Parathyroid adenoma (tissue), 2 donors: ENCODE measurements around the gene TMEM53.
A peak's percentile ranks its signal among the peaks of the same experiment; 100 is the strongest.

Experiments used
- H2AFZ ChIP-seq: fragments of 300-600 bp; sonication (generic); one replicate; pipeline ENCODE4 v1.7.0; 2017; ENCODE audit warnings: antibody characterized with exemption, mild to moderate bottlenecking
- H3K27ac ChIP-seq: fragments of 300-600 bp; sonication (generic); one replicate; pipeline ENCODE4 v1.7.0; 2017
- H3K27me3 ChIP-seq: fragments of 300-600 bp; sonication (generic); one replicate; pipeline ENCODE4 v1.7.0; 2017; ENCODE audit warnings: low read length; ENCODE audit not compliant: control insufficient read depth, insufficient read depth
- H3K36me3 ChIP-seq: fragments of 300-600 bp; sonication (generic); one replicate; pipeline ENCODE4 v1.7.0; 2017; ENCODE audit warnings: low read length; ENCODE audit not compliant: control insufficient read depth, insufficient read depth
- H3K4me1 ChIP-seq: fragments of 300-600 bp; sonication (generic); one replicate; pipeline ENCODE4 v1.7.0; 2017; ENCODE audit warnings: control low read depth
- H3K4me2 ChIP-seq: fragments of 300-600 bp; sonication (generic); one replicate; pipeline ENCODE4 v1.7.0; 2017; ENCODE audit warnings: low read length
- H3K4me3 ChIP-seq: fragments of 300-600 bp; sonication (generic); one replicate; pipeline ENCODE4 v1.7.0; 2017; ENCODE audit warnings: low read depth, low read length
- H3K79me2 ChIP-seq: fragments of 300-600 bp; sonication (generic); one replicate; pipeline ENCODE4 v1.7.0; 2017; ENCODE audit warnings: control low read depth
- H3K9ac ChIP-seq: fragments of 300-600 bp; sonication (generic); one replicate; pipeline ENCODE4 v1.7.0; 2017; ENCODE audit warnings: mild to moderate bottlenecking
- H3K9me3 ChIP-seq: fragments of 300-600 bp; sonication (generic); one replicate; pipeline ENCODE4 v1.7.0; 2017; ENCODE audit warnings: low read length; ENCODE audit not compliant: control insufficient read depth
- TF ChIP-seq, protein P1 (sequence below): fragments of 300-600 bp; sonication (generic); IDR thresholded peaks from one replicate; pipeline ENCODE4 v1.7.0; 2017; ENCODE audit warnings: antibody characterized with exemption, mild to moderate bottlenecking
- donor health status: primary hyperparathyroidism.

TMEM53 gene

DNA sequence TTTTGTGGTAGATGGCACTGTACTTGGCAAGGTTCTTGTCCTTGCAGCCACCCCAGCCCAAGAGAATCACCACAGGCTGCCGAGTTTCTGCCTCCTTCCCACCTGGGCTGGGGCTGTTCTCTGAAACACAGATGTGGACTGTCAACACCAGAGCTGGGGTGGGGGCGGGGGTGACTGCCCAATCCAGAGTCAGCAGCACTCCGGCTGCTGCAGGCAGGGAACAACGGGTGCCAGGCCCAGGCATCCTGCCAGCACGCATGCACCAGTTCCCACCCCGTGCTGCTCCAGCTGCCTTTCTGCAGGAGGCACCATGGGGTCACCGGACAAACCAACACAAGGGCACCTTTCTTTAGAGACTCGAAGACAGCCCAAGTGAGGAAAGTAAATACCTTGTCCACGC, 14.1 kb downstream of the TMEM53 start:
- Histone ChIP-seq H2AFZ (no peak overlapping the region), H3K79me2 (no peaks in the 10 kb centered on the region), H3K36me3 (no peaks in the 10 kb centered on the region), H3K27ac (no peak overlapping the region), H3K4me3 (no peak overlapping the region), H3K9me3 (no peaks in the 10 kb centered on the region), H3K9ac (no peak overlapping the region), H3K27me3 (no peaks in the 10 kb centered on the region), H3K4me2 (no peak overlapping the region), H3K4me1 (no peaks in the 10 kb centered on the region)
- TF ChIP-seq, protein P1, sequence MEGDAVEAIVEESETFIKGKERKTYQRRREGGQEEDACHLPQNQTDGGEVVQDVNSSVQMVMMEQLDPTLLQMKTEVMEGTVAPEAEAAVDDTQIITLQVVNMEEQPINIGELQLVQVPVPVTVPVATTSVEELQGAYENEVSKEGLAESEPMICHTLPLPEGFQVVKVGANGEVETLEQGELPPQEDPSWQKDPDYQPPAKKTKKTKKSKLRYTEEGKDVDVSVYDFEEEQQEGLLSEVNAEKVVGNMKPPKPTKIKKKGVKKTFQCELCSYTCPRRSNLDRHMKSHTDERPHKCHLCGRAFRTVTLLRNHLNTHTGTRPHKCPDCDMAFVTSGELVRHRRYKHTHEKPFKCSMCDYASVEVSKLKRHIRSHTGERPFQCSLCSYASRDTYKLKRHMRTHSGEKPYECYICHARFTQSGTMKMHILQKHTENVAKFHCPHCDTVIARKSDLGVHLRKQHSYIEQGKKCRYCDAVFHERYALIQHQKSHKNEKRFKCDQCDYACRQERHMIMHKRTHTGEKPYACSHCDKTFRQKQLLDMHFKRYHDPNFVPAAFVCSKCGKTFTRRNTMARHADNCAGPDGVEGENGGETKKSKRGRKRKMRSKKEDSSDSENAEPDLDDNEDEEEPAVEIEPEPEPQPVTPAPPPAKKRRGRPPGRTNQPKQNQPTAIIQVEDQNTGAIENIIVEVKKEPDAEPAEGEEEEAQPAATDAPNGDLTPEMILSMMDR = no peak

DNA sequence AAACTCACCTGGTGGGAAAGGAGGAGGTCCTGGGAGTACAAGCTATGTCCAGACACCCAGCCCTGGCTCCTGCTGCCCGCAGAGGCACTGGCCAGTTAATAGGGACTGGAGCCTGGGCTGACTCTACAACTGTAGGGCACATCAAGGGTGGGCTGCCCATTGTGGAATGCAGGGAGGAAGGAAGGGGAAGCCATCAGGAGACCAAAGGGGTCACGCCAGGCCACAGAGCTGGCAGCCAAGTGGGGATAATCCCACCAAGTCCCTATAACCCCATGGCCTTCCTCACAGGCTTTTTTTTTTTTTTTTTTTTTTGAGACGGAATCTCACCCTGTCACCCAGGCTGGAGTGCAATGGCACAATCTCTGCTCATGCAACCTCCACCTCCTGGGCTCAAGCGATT, 14.7 kb downstream of the TMEM53 start:
- Histone ChIP-seq H3K4me2 (no peak overlapping the region), H3K36me3 (no peaks in the 10 kb centered on the region), H3K27ac (no peak overlapping the region), H3K27me3 (no peaks in the 10 kb centered on the region), H3K9me3 (no peaks in the 10 kb centered on the region), H2AFZ (no peak overlapping the region), H3K4me1 (no peaks in the 10 kb centered on the region), H3K4me3 (no peak overlapping the region), H3K9ac (no peak overlapping the region), H3K79me2 (no peaks in the 10 kb centered on the region)
- TF ChIP-seq, protein P1 = no peak

DNA sequence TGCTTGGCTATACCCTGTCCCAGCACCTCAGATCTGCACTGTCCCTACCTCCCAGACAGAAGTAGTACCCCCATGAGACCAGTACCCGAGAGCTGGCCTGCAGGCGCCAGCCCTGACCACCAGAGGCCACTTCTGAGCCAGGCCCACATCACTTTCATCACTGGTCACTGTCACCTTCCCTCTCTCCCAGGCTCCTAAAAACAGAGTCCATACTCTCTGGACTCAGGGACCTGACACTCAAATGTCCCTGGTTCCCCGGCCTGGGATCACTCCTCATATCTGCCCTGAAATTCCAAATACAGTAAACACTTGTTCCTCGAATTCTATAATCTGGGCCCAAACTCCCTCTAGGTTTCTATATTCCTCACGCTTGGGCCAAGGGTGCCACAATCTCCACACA, 18.7 kb downstream of the TMEM53 start:
- TF ChIP-seq, protein P1 = peak; percentile 40
- no peaks in the 10 kb centered on the region for H3K79me2 ChIP-seq
- no peak overlapping the region for H3K4me2 ChIP-seq
- no peaks in the 10 kb centered on the region for H3K27me3 ChIP-seq
- H3K36me3 ChIP-seq = no peaks in the 10 kb centered on the region
- no peak overlapping the region for H3K9ac ChIP-seq
- no peak overlapping the region for H3K27ac ChIP-seq
- H2AFZ ChIP-seq = no peak overlapping the region
- no peaks in the 10 kb centered on the region for H3K4me1 ChIP-seq
- H3K9me3 ChIP-seq = no peaks in the 10 kb centered on the region
- no peak overlapping the region for H3K4me3 ChIP-seq

DNA sequence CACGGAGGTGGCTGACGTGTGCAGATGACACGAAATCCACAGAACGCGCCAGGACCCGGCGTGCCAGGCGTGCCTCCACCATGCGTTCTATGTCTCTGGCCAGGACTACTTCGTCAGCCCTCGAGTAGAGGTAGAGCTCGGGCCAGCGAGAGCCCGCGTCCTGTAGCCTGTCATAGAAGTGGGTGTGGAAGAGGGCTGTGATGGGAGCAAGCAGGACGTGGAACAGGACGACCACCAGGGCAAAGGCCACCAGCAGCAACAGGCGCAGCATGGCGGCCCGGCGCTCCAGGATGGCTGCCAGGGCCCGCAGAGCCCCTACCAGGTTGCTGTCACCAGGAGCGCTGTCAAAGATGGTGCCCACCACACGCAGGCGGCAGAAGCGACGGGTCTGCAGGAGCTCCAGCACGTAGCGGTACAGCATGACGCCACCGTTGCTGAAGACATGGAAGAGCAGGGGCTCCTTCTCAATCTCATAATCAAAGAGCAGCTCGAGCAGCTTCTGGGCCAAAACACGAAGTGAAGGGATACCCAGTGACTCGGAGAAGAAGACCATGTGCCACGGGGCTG, 19.6 kb downstream of the TMEM53 start:
- no peak overlapping the region for H3K27ac ChIP-seq
- TF ChIP-seq, protein P1 = no peak

More for the DNA sequence above, 19.6 kb downstream of the TMEM53 start:
- Histone ChIP-seq H3K36me3 (no peaks in the 10 kb centered on the region), H3K4me1 (no peaks in the 10 kb centered on the region), H3K27me3 (no peaks in the 10 kb centered on the region), H3K79me2 (no peaks in the 10 kb centered on the region), H3K9ac (no peak overlapping the region), H3K4me3 (no peak overlapping the region), H3K9me3 (no peaks in the 10 kb centered on the region), H2AFZ (no peak overlapping the region), H3K4me2 (no peak overlapping the region)
